ENCODE results near the gene KRT28. TPM values are rescaled to one million over a fixed set of nuclear protein-coding genes. Genes with fewer than 3 reads are reported as not detected.

Gene KRT28
- total and polyA plus RNA-seq, 2 of the 13 experiments (the other 11 are each of a cell fraction or from before 2014, with no cell fraction given) = not detected

DNA sequence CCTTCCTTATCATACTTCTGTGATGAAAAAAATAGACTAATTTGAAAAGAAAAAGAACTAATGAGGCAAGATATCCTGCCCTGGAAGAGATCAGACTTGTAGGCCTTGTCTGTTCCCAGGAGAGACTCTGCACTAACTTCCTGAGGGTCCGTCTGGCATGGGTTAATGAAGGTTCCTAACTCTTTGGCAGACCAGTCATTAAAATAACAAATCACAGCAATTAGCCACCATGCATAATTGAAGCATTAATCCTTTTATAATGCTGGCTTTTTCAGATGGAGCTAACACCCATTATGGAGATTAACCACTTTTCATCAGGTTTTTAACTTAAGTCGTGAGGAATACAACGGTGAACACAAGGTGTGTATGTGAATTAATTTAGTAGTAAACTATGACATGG is 33.1 kb upstream of the KRT28 start (continued):
- TF ChIP-seq ZBTB42 (CRISPR knock-in tag; IDR thresholded peaks at IDR 0.05) = no peak
- no peak for TF ChIP-seq BRD4 (CRISPR knock-in tag; IDR thresholded peaks at IDR 0.05)
- no peak for TF ChIP-seq ZNF451 (CRISPR knock-in tag; IDR thresholded peaks at IDR 0.05)

DNA sequence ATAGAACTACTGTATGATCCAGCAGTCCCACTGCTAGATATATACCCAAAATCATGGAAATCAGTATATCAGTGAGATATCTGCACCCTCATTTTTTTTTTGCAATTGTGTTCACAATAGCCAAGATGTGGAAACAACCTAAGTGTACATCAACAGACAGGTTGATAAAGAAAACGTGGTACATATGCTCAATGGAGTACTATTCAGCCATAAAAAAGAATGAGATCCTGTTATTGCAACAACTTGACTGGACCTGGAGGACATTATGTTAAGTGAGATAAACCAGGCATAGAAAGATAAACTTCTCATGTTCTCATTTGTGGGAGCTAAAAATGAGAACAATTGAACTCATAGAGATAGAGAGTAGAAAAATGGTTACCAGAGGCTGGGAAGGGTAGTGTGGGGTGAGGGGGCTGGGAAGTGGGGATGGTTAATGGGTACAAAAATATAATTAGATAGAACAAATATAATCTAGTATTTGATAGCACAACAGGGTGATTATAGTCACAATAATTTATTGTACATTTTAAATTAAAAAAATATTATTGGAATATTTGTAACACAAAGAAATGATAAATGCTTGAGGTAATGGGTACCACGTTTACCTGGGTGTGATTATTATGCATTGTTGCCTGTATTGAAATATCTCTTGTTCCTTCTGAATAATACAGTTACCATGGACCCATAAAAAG is 30.5 kb upstream of the KRT28 start:
- CTCF ChIA-PET (ENCODE audit: low intra/inter-chr PET ratio, low total read pairs) = no interaction called here
- 91% methylated on average over 2 of the region's 2 CpGs for WGBS (ENCODE audit: low lambda C conversion rate)
- Histone ChIP-seq H3K36me3 (replicated peaks in 1 of 2; ENCODE audit: control insufficient read depth in 1 of 2, insufficient read depth in 2 of 2, low read length in 2 of 2) (peaks cover 1 to 14% of the 10 kb centered on the region in 2 experiments; a peak in 3 of 5 replicates), H3K79me2 (ENCODE audit: insufficient read depth, low read length) (peaks cover 13% of the 10 kb centered on the region), H3K9ac (ENCODE audit: insufficient read depth, low read depth, low read length) (no peak overlapping the region), H3K4me2 (ENCODE audit: low read depth, low read length) (no peak overlapping the region), H3K4me1 (ENCODE audit: insufficient read depth, low read length) (peaks cover 8% of the 10 kb centered on the region), H3K27ac (ENCODE audit: extremely low read length, insufficient read depth, low read length) (no peak overlapping the region), H3K4me3 (replicated peaks in 1 of 3; ENCODE audit: insufficient read depth in 1 of 3, low read depth in 2 of 3, low read length in 3 of 3) (no peak overlapping the region), H2AFZ (ENCODE audit: low read length) (no peak overlapping the region), H3K9me3 (ENCODE audit: low read length) (no peaks in the 10 kb centered on the region), H4K20me1 (ENCODE audit: insufficient read depth, low read length) (no peaks in the 10 kb centered on the region), H3K27me3 (ENCODE audit: control insufficient read depth in 1 of 2, insufficient read depth in 2 of 2, low read length in 2 of 2) (no peaks in the 10 kb centered on the region)
- TF ChIP-seq HNF4G (IDR thresholded peaks at IDR 0.05; ENCODE audit: borderline replicate concordance, low read depth, low read length) (no peak), HNF4G (CRISPR knock-in tag; IDR thresholded peaks at IDR 0.05; ENCODE audit: borderline replicate concordance, low read depth) (no peak), ZNF678 (CRISPR knock-in tag; IDR thresholded peaks at IDR 0.05) (no peak), HNRNPK (IDR thresholded peaks at IDR 0.05; ENCODE audit: low read depth, low read length, poor library complexity, severe bottlenecking) (peak; percentile 92), ZBTB33 (CRISPR knock-in tag; IDR thresholded peaks at IDR 0.05) (no peak), ZNF784 (CRISPR knock-in tag; IDR thresholded peaks at IDR 0.05; ENCODE audit: borderline replicate concordance) (no peak), ZNF234 (CRISPR knock-in tag; conservative IDR thresholded peaks at IDR 0.05) (no peak), NFKBIZ (CRISPR knock-in tag; IDR thresholded peaks at IDR 0.05) (no peak)
- in situ Hi-C loops (cut with HindIII; ENCODE audit: extremely low pct_ligation_motif_present, low pct_unique_long_range_greater_than_20kb) (no loop called here), intact Hi-C loops (cut with micrococcal nuclease; ENCODE audit: unreplicated experiment) (no loop called here)
- no peak for ATAC-seq
- BruUV-seq (replicated peaks) = no TSS peak
- no peak for FAIRE-seq
- POLR2A ChIA-PET = no interaction called here
- DNase-seq (ENCODE audit: low spot score) = no peak
